CD14-positive monocyte (primary cell): ENCODE measurements around the gene SLC17A2. TPM values are rescaled to one million over a fixed set of nuclear protein-coding genes. Genes with fewer than 3 reads are reported as not detected.

Experiments used
- DNase-seq, 3 donors: peaks; one replicate each; pipeline ENCODE4 v3.0.0-alpha.2; 2011 to 2022
- H2AFZ ChIP-seq: 2 replicates; pipeline ENCODE4 v1.6.0; 2012; ENCODE audit warnings: mild to moderate bottlenecking, low read depth, low read length, inconsistent platforms; ENCODE audit not compliant: insufficient read depth, poor library complexity, severe bottlenecking
- H3K27ac ChIP-seq, 2 donors: 1 replicate in 1 of 2; 2 replicates in 1 of 2; pipeline ENCODE4 v1.5.1; 2012 to 2013; ENCODE audit warnings: low read length in 2 of 2, control low read depth in 1 of 2, inconsistent platforms in 1 of 2, low read depth in 1 of 2, mild to moderate bottlenecking in 1 of 2
- H3K27me3 ChIP-seq, 2 donors: one replicate each; pipeline versions ENCODE4 v1.6.0 to v1.6.1; 2011 to 2013; ENCODE audit warnings: low read length in 2 of 2; ENCODE audit not compliant: control insufficient read depth in 2 of 2, insufficient read depth in 2 of 2
- H3K36me3 ChIP-seq, 2 donors: replicated peaks in 1 of 2; 1 replicate in 1 of 2; 2 replicates in 1 of 2; pipeline versions ENCODE4 v1.5.1 to v1.6.1; 2012 to 2013; ENCODE audit warnings: low read length in 2 of 2, control low read depth in 1 of 2, inconsistent platforms in 1 of 2, mild to moderate bottlenecking in 1 of 2; ENCODE audit not compliant: insufficient read depth in 2 of 2, control insufficient read depth in 1 of 2
- H3K4me1 ChIP-seq, 2 donors: 1 replicate in 1 of 2; 2 replicates in 1 of 2; pipeline versions ENCODE4 v1.5.1 to v1.6.1; 2012 to 2013; ENCODE audit warnings: low read length in 2 of 2, control low read depth in 1 of 2, inconsistent platforms in 1 of 2, mild to moderate bottlenecking in 1 of 2, moderate library complexity in 1 of 2; ENCODE audit not compliant: insufficient read depth in 2 of 2, control insufficient read depth in 1 of 2
- H3K4me2 ChIP-seq: replicated peaks from 2 replicates; pipeline ENCODE3; 2012; ENCODE audit warnings: low read length, moderate library complexity, mild to moderate bottlenecking; ENCODE audit not compliant: poor library complexity, severe bottlenecking; ENCODE audit errors: extremely low read depth
- H3K4me3 ChIP-seq, 3 experiments: fragments of 200-600 bp in 1 of 3; sonication (generic) in 1 of 3; replicated peaks in 1 of 3; 1 replicate in 2 of 3; 2 replicates in 1 of 3; pipeline ENCODE4 v1.5.1; 2011 to 2013; ENCODE audit warnings: low read length in 3 of 3, mild to moderate bottlenecking in 3 of 3, control low read depth in 2 of 3, low read depth in 2 of 3, inconsistent platforms in 1 of 3, moderate library complexity in 1 of 3
- H3K79me2 ChIP-seq: 2 replicates; pipeline ENCODE4 v1.6.0; 2012; ENCODE audit warnings: mild to moderate bottlenecking, control low read depth, inconsistent platforms, low read length, moderate library complexity; ENCODE audit not compliant: insufficient read depth
- H3K9ac ChIP-seq: 2 replicates; pipeline ENCODE4 v1.6.0; 2017; ENCODE audit warnings: low read length, mild to moderate bottlenecking; ENCODE audit not compliant: insufficient read depth, poor library complexity, severe bottlenecking
- H3K9me3 ChIP-seq, 2 donors: replicated peaks in 1 of 2; 1 replicate in 1 of 2; 2 replicates in 1 of 2; pipeline versions ENCODE4 v1.5.1 to v1.6.1; 2012 to 2013; ENCODE audit warnings: low read length in 2 of 2, control low read depth in 1 of 2; ENCODE audit not compliant: control insufficient read depth in 1 of 2, insufficient read depth in 1 of 2
- H4K20me1 ChIP-seq: 2 replicates; pipeline ENCODE4 v1.6.0; 2012; ENCODE audit warnings: mild to moderate bottlenecking, low read length, control low read depth, moderate library complexity; ENCODE audit not compliant: insufficient read depth
- H3K27ac Mint-ChIP-seq, 7 donors: one replicate each; pipeline ENCODE4 v1.8.0; 2020; ENCODE audit warnings: mild to moderate bottlenecking in 7 of 7, mixed read lengths in 7 of 7, moderate library complexity in 6 of 7, inconsistent platforms in 2 of 7
- H3K27me3 Mint-ChIP-seq, 3 donors: one replicate each; pipeline ENCODE4 v1.8.0; 2021 to 2022; ENCODE audit warnings: low read depth in 3 of 3, mild to moderate bottlenecking in 3 of 3, mixed read lengths in 3 of 3, moderate library complexity in 3 of 3, inconsistent platforms in 1 of 3
- H3K36me3 Mint-ChIP-seq, 2 donors: one replicate each; pipeline ENCODE4 v1.8.0; 2020; ENCODE audit warnings: mixed read lengths in 2 of 2, inconsistent platforms in 1 of 2, mild to moderate bottlenecking in 1 of 2
- H3K4me1 Mint-ChIP-seq: one replicate; pipeline ENCODE4 v1.8.0; 2020; ENCODE audit warnings: mild to moderate bottlenecking, mixed read lengths
- H3K4me3 Mint-ChIP-seq, 2 donors: one replicate each; pipeline ENCODE4 v1.8.0; 2020; ENCODE audit warnings: mild to moderate bottlenecking in 2 of 2, mixed read lengths in 2 of 2, moderate library complexity in 1 of 2
- H3K9me3 Mint-ChIP-seq, 7 donors: one replicate each; pipeline ENCODE4 v1.8.0; 2020 to 2022; ENCODE audit warnings: mixed read lengths in 7 of 7, mild to moderate bottlenecking in 6 of 7, moderate library complexity in 6 of 7, inconsistent platforms in 2 of 7
- WGBS: methylation state at CpG from one replicate; pipeline ENCODE4 v1.1.5; 2013; ENCODE audit warnings: missing lambda C conversion rate; ENCODE audit not compliant: insufficient coverage; 5-methylcytosine and 5-hydroxymethylcytosine counted together
- intact Hi-C, 2 donors: fragments of 100-400 bp; cut with micrococcal nuclease; formaldehyde crosslinking; loops; one replicate each; pipeline versions ENCODE4 v1.15.0 to v1.15.1; 2023
- polyA plus RNA-seq, 3 donors: library from polyadenylated mRNA; depleted of rRNA in 1 of 3; unstranded in 2 of 3; stranded (reverse) in 1 of 3; fragments of 300-500 nt in 2 of 3; fragments of >200 nt in 1 of 3; fragmentation: Illumina TruSeq in 2 of 3; gene quantifications; 1 replicate in 2 of 3; 2 replicates in 1 of 3; pipeline ENCODE4 v1.2.3, GENCODE V29; 2012 to 2021
- TF ChIP-seq, protein P1 (sequence below): fragments of 200-600 bp; IDR thresholded peaks from one replicate; pipeline ENCODE4 v1.8.0; 2022; ENCODE audit warnings: antibody characterized with exemption, mild to moderate bottlenecking

Gene SLC17A2
- polyA plus RNA-seq, 3 donors = not detected

- Mint-ChIP-seq H3K27ac (peak overlapping the region; percentile 98 to 100 (median 99)), H3K4me3 (peak overlapping the region; percentile 96 to 99), H3K4me1 (peaks cover 68% of the 10 kb centered on the region), H3K36me3 (peaks cover 35 to 42% of the 10 kb centered on the region in 2 donors), H3K27me3 (peaks cover 0 to 4% (median under 1%) of the 10 kb centered on the region in 3 donors), H3K9me3 (peaks cover 0 to 3% (median 0%) of the 10 kb centered on the region in 7 donors)
- Histone ChIP-seq H2AFZ (no peak overlapping the region), H3K27me3 (no peaks in the 10 kb centered on the region), H3K36me3 (peaks cover 37 to 41% of the 10 kb centered on the region in 2 donors), H3K9ac (peak overlapping the region; percentile 87), H3K9me3 (peaks cover 0 to 3% of the 10 kb centered on the region in 2 donors), H3K4me3 (peak overlapping the region; percentile 67 to 100 (median 100)), H3K27ac (peak overlapping the region; percentile 93 to 98), H4K20me1 (peaks cover 45% of the 10 kb centered on the region), H3K4me2 (peak overlapping the region; percentile 99), H3K4me1 (peaks cover 55 to 77% of the 10 kb centered on the region in 2 donors), H3K79me2 (peaks cover 60% of the 10 kb centered on the region)
- WGBS = 0% methylated on average over 1 of the region's 6 CpGs
- peak; percentile 17 to 44 (median 30) for DNase-seq
- TF ChIP-seq, protein P1, sequence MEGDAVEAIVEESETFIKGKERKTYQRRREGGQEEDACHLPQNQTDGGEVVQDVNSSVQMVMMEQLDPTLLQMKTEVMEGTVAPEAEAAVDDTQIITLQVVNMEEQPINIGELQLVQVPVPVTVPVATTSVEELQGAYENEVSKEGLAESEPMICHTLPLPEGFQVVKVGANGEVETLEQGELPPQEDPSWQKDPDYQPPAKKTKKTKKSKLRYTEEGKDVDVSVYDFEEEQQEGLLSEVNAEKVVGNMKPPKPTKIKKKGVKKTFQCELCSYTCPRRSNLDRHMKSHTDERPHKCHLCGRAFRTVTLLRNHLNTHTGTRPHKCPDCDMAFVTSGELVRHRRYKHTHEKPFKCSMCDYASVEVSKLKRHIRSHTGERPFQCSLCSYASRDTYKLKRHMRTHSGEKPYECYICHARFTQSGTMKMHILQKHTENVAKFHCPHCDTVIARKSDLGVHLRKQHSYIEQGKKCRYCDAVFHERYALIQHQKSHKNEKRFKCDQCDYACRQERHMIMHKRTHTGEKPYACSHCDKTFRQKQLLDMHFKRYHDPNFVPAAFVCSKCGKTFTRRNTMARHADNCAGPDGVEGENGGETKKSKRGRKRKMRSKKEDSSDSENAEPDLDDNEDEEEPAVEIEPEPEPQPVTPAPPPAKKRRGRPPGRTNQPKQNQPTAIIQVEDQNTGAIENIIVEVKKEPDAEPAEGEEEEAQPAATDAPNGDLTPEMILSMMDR = no peak
- intact Hi-C loops = loop anchor here in 1 of 2 donors (10.0 kb wide), 1 partner anchor 61 kb away; a partner anchor contains a TSS
Observed at GRCh38 chr6:25963426-25964123, 33.1 kb upstream of the SLC17A2 start.

DNA sequence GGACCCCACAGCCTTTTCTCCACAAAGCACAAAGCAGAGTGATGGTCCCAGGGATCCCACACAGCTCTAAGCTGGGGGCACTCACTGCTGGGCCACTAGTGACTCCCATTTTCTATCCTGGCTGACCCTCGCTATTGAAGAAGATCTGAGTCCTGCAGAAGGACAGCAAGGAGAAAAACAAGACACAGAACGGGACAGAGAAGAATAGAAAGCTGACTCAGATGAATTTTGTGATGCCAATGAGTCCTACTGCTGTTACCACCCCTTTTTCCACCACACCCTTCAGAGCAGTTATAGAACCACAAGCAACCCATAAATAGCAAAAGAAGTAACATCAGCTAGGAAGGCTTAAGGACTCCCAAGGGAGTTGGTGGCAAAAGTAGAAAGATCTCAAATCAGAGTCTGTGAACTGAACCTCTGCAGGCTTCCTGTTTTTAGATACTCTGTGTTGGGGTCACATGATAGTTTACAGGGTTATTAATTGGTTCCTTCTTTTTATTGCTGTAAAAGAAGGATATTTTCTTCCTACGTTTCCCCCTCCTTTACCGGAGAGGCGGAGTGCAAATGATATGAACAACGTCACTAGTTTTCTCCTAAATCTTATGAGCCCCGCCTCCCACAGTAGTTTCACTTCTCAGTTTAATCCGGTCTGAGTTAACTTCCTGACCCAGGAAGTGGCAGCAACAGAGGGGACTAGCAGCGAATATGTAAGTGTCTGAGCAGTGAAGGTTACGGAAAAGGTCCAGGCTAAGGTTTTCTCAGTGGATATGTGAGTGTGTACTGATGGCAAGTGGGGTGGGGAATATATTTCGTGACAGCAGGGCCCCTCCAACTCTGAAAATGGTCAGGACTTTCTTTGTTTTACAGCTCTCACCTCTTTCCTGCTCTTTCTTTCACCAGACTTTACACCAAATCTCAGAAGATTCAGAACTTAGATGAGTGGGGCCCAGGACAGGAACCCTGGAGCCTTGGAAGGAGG is 31.9 kb upstream of the SLC17A2 start, which contains the start of gene TRIM38:
Gene TRIM38 (plus strand): TSS at position 654 of the 979 bp plus-strand sequence. CDS start 3,721 bp downstream, outside the sequence.
- TF ChIP-seq, protein P1 = no peak
- Histone ChIP-seq H3K79me2 (peaks cover 49% of the 10 kb centered on the region), H3K9ac (peak within 1 kb of the TSS; percentile 87), H3K9me3 (peaks cover 0 to 3% of the 10 kb centered on the region in 2 donors), H2AFZ (peak within 1 kb of the TSS; percentile 89), H3K27ac (peak within 1 kb of the TSS; percentile 93 to 98), H3K36me3 (peaks cover 28 to 30% of the 10 kb centered on the region in 2 donors), H3K27me3 (no peaks in the 10 kb centered on the region), H3K4me1 (peaks cover 46 to 68% of the 10 kb centered on the region in 2 donors), H3K4me2 (peak within 1 kb of the TSS; percentile 99), H4K20me1 (peaks cover 34% of the 10 kb centered on the region), H3K4me3 (peak within 1 kb of the TSS; percentile 67 to 100 (median 100))
- intact Hi-C loops = loop anchor here in 1 of 2 donors (10.0 kb wide), 1 partner anchor 62 kb away; a partner anchor contains a TSS
- Mint-ChIP-seq H3K36me3 (peaks cover 25 to 31% of the 10 kb centered on the region in 2 donors), H3K27me3 (peaks cover 0 to 4% (median 2%) of the 10 kb centered on the region in 3 donors), H3K9me3 (peaks cover 0 to 3% (median 0%) of the 10 kb centered on the region in 7 donors), H3K4me1 (peaks cover 60% of the 10 kb centered on the region), H3K27ac (peak within 1 kb of the TSS; percentile 98 to 100 (median 99)), H3K4me3 (peak within 1 kb of the TSS; percentile 96 to 99)
- WGBS = 0% methylated on average over 5 of the region's 11 CpGs
- DNase-seq = peak; percentile 95 to 99 (median 97)
